ENCODE results near the gene TTC14. TPM values are rescaled to one million over a fixed set of nuclear protein-coding genes. Genes with fewer than 3 reads are reported as not detected.
"Not testable (repeated sequence)": the region's sequence is repeated elsewhere in the genome, so short reads cannot be mapped to it uniquely, and the experiment has no call there.

The TTC14 gene
- total and polyA plus RNA-seq, 10 of the 15 experiments (the other 5 are each of a cell fraction or from before 2014, with no cell fraction given): 14.0 to 81.5 (median 29.4) TPM

DNA sequence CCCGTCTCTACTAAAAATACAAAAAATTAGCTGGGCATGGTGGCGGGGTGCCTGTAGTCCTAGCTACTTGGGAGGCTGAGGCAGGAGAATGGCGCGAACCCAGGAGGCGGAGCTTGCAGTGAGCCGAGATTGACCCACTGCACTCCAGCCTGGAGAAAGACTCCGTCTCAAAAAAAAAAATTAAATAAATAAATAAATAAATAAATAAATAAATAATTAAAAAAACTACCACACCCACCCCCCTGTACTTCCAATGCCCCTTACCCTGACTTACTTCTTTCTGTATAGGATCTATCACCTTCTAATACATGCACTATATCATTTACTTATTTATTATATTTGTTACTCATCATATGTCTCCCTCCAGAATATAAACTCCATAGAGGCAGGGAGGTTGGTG is 8.3 kb upstream of the TTC14 start:
- FAIRE-seq; RAD21 ChIA-PET (ENCODE audit: unreplicated experiment); H3K4me2 ChIP-seq (ENCODE audit: control insufficient read depth, insufficient read depth); H3K79me2 ChIP-seq (ENCODE audit: control insufficient read depth, insufficient read depth, low read length); H3K4me1 ChIP-seq (ENCODE audit: control insufficient read depth, insufficient read depth, low read length); H3K9me3 ChIP-seq (replicated peaks; ENCODE audit: control insufficient read depth, insufficient read depth, low read length); H3K27me3 ChIP-seq (replicated peaks in 1 of 2; ENCODE audit: control insufficient read depth in 2 of 2, insufficient read depth in 2 of 2, low read length in 1 of 2); POLR2A ChIA-PET; BruUV-seq (replicated peaks); H2AFZ ChIP-seq (ENCODE audit: control insufficient read depth, low read depth, low read length); H3K36me3 ChIP-seq (ENCODE audit: control insufficient read depth in 2 of 2, insufficient read depth in 2 of 2, low read length in 1 of 2); DNase-seq (ENCODE audit: low read depth, low spot score); ATAC-seq; H3K27ac ChIP-seq (ENCODE audit: control insufficient read depth, insufficient read depth); H3K4me3 ChIP-seq; H3K9ac ChIP-seq (ENCODE audit: control insufficient read depth, insufficient read depth, low read length); H4K20me1 ChIP-seq (ENCODE audit: control insufficient read depth, insufficient read depth): not testable (repeated sequence)
- intact Hi-C loops (cut with micrococcal nuclease; ENCODE audit: unreplicated experiment) (loop anchor here (2.0 kb wide), 1 partner anchor 845 kb away; no protein-coding TSS in a partner anchor), in situ Hi-C loops (cut with MboI) (loop anchor here (10.0 kb wide), 1 partner anchor 839 kb away; no protein-coding TSS in a partner anchor)
- ChIA-PET SMC1A (ENCODE audit: uncharacterized antibody, unreplicated experiment) (interaction anchor here (1.7 kb wide), 1 partner anchor 782 kb away, joined by 7 read pairs; no protein-coding TSS in a partner anchor), CTCF (interaction anchor here (1.3 to 2.7 kb wide), 3 partner anchors 664 to 843 kb away, joined by 4 to 10 read pairs (median 7); no protein-coding TSS in a partner anchor)
- 79% methylated on average over 7 of the region's 7 CpGs for WGBS (ENCODE audit: insufficient coverage, insufficient replicate concordance, low lambda C conversion rate, missing lambda C conversion rate)

DNA sequence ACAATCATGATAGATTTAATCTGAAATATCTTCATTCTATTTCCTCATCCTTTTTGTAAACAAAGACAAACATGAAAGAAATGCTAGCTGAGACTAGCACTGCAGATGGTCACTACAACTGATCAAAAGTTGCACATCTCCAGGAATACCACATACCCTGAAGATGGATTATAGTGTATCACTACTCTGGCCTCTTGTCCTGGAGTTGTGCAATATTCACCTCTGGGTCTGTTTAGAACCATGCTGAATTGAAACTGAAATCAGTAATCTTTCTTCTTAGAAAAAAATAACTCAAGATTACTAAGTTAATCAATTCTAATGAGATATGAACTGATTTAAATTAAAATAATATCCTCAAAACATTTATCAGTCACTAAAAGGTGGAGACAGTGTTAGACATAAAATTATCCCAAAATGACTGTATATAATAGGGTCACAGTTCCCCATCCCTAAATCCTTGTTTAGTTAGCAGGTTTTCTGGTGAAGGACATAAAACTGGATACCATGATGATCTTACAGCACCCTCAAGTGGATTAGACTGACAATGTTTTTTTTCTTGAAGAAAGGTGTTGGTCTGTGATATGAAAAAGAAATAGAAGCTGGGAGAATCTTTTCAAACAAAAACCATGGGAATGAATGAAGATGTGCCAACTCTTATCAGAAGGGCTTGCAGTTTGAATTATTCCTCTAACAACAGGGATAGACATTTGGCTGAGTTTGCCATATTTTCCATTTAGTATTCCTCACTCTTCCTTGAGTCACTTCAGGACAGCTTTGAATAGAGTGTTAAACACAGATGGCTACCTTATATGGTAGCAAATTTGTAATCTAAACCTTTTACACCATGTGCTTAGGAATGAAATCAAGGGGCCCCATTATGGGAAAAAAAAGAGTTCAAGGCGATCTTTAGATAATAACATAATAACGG is 7.1 kb upstream of the TTC14 start:
- Histone ChIP-seq H3K4me3 (no peak overlapping the region), H4K20me1 (ENCODE audit: control insufficient read depth, insufficient read depth) (no peaks in the 10 kb centered on the region), H3K27ac (ENCODE audit: control insufficient read depth, insufficient read depth) (no peak overlapping the region), H3K9ac (ENCODE audit: control insufficient read depth, insufficient read depth, low read length) (no peak overlapping the region), H3K4me2 (ENCODE audit: control insufficient read depth, insufficient read depth) (no peak overlapping the region), H3K79me2 (ENCODE audit: control insufficient read depth, insufficient read depth, low read length) (no peaks in the 10 kb centered on the region), H3K27me3 (replicated peaks in 1 of 2; ENCODE audit: control insufficient read depth in 2 of 2, insufficient read depth in 2 of 2, low read length in 1 of 2) (no peaks in the 10 kb centered on the region), H3K36me3 (ENCODE audit: control insufficient read depth in 2 of 2, insufficient read depth in 2 of 2, low read length in 1 of 2) (no peaks in the 10 kb centered on the region), H3K4me1 (ENCODE audit: control insufficient read depth, insufficient read depth, low read length) (no peaks in the 10 kb centered on the region), H3K9me3 (replicated peaks; ENCODE audit: control insufficient read depth, insufficient read depth, low read length) (no peaks in the 10 kb centered on the region), H2AFZ (ENCODE audit: control insufficient read depth, low read depth, low read length) (no peak overlapping the region)
- ChIA-PET POLR2A (no interaction called here), SMC1A (ENCODE audit: uncharacterized antibody, unreplicated experiment) (interaction anchor here (0.7 to 2.3 kb wide), 16 partner anchors 10 to 945 kb away, joined by 3 to 19 read pairs (median 4); no protein-coding TSS in a partner anchor), RAD21 (ENCODE audit: unreplicated experiment) (interaction anchor here (0.6 to 2.0 kb wide), 25 partner anchors 21 to 948 kb away, joined by 3 to 34 read pairs (median 4); no protein-coding TSS in a partner anchor), CTCF (interaction anchor here (0.6 to 3.4 kb wide), 25 partner anchors 9 to 973 kb away, joined by 3 to 43 read pairs (median 4); no protein-coding TSS in a partner anchor)
- DNase-seq (ENCODE audit: low read depth, low spot score) (peak; percentile 26), ATAC-seq (peak; percentile 88), FAIRE-seq (no peak)
- 83% methylated on average over 2 of the region's 2 CpGs for WGBS (ENCODE audit: insufficient coverage, insufficient replicate concordance, low lambda C conversion rate, missing lambda C conversion rate)
- no TSS peak for BruUV-seq (replicated peaks)
- in situ Hi-C loops (cut with MboI) (loop anchor here (10.0 kb wide), 1 partner anchor 840 kb away; no protein-coding TSS in a partner anchor), intact Hi-C loops (cut with micrococcal nuclease; ENCODE audit: unreplicated experiment) (loop anchor here (1.0 to 5.0 kb wide), 4 partner anchors 558 to 846 kb away; partner anchors contain the start of gene PEX5L)
- TF ChIP-seq STAT1 (conservative IDR thresholded peaks at IDR 0.05) (no peak), TBL1XR1 (IDR thresholded peaks at IDR 0.05; ENCODE audit: low read depth, low read length) (no peak), SUZ12 (IDR thresholded peaks at IDR 0.05; ENCODE audit: unreplicated experiment) (no peak), HDGF (IDR thresholded peaks at IDR 0.05) (no peak), SMAD1 (IDR thresholded peaks at IDR 0.05; ENCODE audit: low read depth, partially characterized antibody) (no peak), SREBF2 (IDR thresholded peaks at IDR 0.05; ENCODE audit: low read length) (no peak), EGR1 (IDR thresholded peaks at IDR 0.05; ENCODE audit: borderline replicate concordance in 1 of 2, low read depth in 2 of 2, low read length in 2 of 2) (no peak), SMARCA5 (IDR thresholded peaks at IDR 0.05) (no peak), ZNF384 (IDR thresholded peaks at IDR 0.05; ENCODE audit: borderline replicate concordance, low read depth, low read length) (peak; percentile 23; the same call in 1 of the 2 replicates), SMC3 (IDR thresholded peaks at IDR 0.05; ENCODE audit: borderline replicate concordance, low read length) (peak; percentile 87), SREBF1 (IDR thresholded peaks at IDR 0.05; ENCODE audit: low read length) (no peak), MYB (IDR thresholded peaks at IDR 0.05; ENCODE audit: borderline replicate concordance, low read depth, low read length) (no peak), RAD21 (IDR thresholded peaks at IDR 0.05; ENCODE audit: insufficient read depth, low read depth, low read length) (peak; percentile 91)
- TF ChIP-seq, protein P1, sequence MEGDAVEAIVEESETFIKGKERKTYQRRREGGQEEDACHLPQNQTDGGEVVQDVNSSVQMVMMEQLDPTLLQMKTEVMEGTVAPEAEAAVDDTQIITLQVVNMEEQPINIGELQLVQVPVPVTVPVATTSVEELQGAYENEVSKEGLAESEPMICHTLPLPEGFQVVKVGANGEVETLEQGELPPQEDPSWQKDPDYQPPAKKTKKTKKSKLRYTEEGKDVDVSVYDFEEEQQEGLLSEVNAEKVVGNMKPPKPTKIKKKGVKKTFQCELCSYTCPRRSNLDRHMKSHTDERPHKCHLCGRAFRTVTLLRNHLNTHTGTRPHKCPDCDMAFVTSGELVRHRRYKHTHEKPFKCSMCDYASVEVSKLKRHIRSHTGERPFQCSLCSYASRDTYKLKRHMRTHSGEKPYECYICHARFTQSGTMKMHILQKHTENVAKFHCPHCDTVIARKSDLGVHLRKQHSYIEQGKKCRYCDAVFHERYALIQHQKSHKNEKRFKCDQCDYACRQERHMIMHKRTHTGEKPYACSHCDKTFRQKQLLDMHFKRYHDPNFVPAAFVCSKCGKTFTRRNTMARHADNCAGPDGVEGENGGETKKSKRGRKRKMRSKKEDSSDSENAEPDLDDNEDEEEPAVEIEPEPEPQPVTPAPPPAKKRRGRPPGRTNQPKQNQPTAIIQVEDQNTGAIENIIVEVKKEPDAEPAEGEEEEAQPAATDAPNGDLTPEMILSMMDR (IDR thresholded peaks at IDR 0.05 in 2 of 3, conservative IDR thresholded peaks at IDR 0.05 in 1 of 3; ENCODE audit: control insufficient read depth in 2 of 3, extremely low read depth in 1 of 3, insufficient read depth in 1 of 3, low read depth in 3 of 3, low read length in 3 of 3): peak; percentile 38 to 72 (median 52); a peak in 5 of 6 replicates
